HCT116 (cell line): ENCODE measurements around the gene NOTCH2NLA. TPM values are rescaled to one million over a fixed set of nuclear protein-coding genes. Genes with fewer than 3 reads are reported as not detected.
"Not testable (repeated sequence)": the region's sequence is repeated elsewhere in the genome, so short reads cannot be mapped to it uniquely, and the experiment has no call there.

Source experiments
- ATAC-seq: fragments of 200-7000 bp; cut with Tn5 transposase; 2 replicates; pipeline ENCODE4 v1.9.1; 2020; ENCODE audit warnings: mild to moderate bottlenecking, moderate library complexity
- BruUV-seq: library from RNA; stranded (reverse); fragments of 400-500 nt; replicated peaks from 2 replicates; lab custom pipeline; 2021; lab: Mats Ljungman, UMichigan
- CTCF ChIA-PET: fragments of 300-600 bp; sonication (Branson Sonifier 250); formaldehyde crosslinking; loops from one replicate; lab custom pipeline; 2021; ENCODE audit warnings: antibody characterized with exemption; lab: Charles Lee
- POLR2A ChIA-PET: fragments of 300-600, 350-600 bp; sonication (Branson Sonifier 250); formaldehyde crosslinking; loops from one replicate; lab custom pipeline; 2021; ENCODE audit warnings: antibody characterized with exemption; lab: Charles Lee
- RAD21 ChIA-PET, 2 experiments: fragments of 300-600 bp; sonication (Branson Sonifier 250); formaldehyde crosslinking; loops; one replicate each; lab custom pipeline; 2023; ENCODE audit warnings: low total read pairs in 2 of 2; ENCODE audit not compliant: uncharacterized antibody in 2 of 2, unreplicated experiment in 2 of 2, low non-redundant PET in 1 of 2; lab: Charles Lee
- DNase-seq: peaks from one replicate; pipeline ENCODE4 v3.0.0-alpha.2; 2010; ENCODE audit warnings: low read depth, low spot score
- H2AFZ ChIP-seq: fragments of 200-600 bp; shearing (Covaris generic), sonication (generic); 2 replicates; pipeline ENCODE4 v1.6.1; 2017; ENCODE audit warnings: low read depth, mixed run types, mixed read lengths, antibody characterized with exemption, low read length; ENCODE audit not compliant: poor library complexity, severe bottlenecking
- H3K27ac ChIP-seq: 2 replicates; pipeline ENCODE4 v1.5.1; 2012; ENCODE audit warnings: low read depth, low read length
- H3K27me3 ChIP-seq: fragments of 200-600 bp; sonication (generic); 2 replicates; pipeline ENCODE4 v1.6.1; 2016; ENCODE audit warnings: mixed run types, low read length, mixed read lengths; ENCODE audit not compliant: insufficient read depth
- H3K36me3 ChIP-seq, 2 experiments: fragments of 200-500 bp in 1 of 2; fragments of 200-600 bp in 1 of 2; sonication (Bioruptor generic) in 1 of 2; sonication (generic) in 1 of 2; 2 replicates each; pipeline versions ENCODE4 v1.5.1 to v1.6.1; 2014 to 2016; ENCODE audit warnings: low read length in 2 of 2, inconsistent platforms in 1 of 2, mixed read lengths in 1 of 2, mixed run types in 1 of 2; ENCODE audit not compliant: insufficient read depth in 2 of 2, control insufficient read depth in 1 of 2
- H3K4me1 ChIP-seq, 2 experiments: fragments of 200-600 bp in 1 of 2; sonication (generic) in 1 of 2; 2 replicates each; pipeline versions ENCODE4 v1.5.1 to v1.6.1; 2012 to 2017; ENCODE audit warnings: low read length in 2 of 2, inconsistent platforms in 1 of 2, mild to moderate bottlenecking in 1 of 2, mixed read lengths in 1 of 2, mixed run types in 1 of 2, moderate library complexity in 1 of 2; ENCODE audit not compliant: insufficient read depth in 2 of 2, control insufficient read depth in 1 of 2
- H3K4me2 ChIP-seq: fragments of 200-600 bp; sonication (generic); 2 replicates; pipeline ENCODE4 v1.6.1; 2017; ENCODE audit warnings: mixed run types, low read length, mixed read lengths
- H3K4me3 ChIP-seq, 2 experiments: fragments of 200-600 bp in 1 of 2; sonication (generic) in 1 of 2; replicated peaks in 1 of 2; 2 replicates each; pipeline ENCODE4 v1.5.1; 2011 to 2016; ENCODE audit warnings: low read length in 2 of 2, control low read depth in 1 of 2, low read depth in 1 of 2, mild to moderate bottlenecking in 1 of 2, mixed read lengths in 1 of 2, mixed run types in 1 of 2
- H3K79me2 ChIP-seq: fragments of 200-600 bp; sonication (generic); 2 replicates; pipeline ENCODE4 v1.6.1; 2017; ENCODE audit warnings: mild to moderate bottlenecking, mixed run types, low read length, moderate library complexity, mixed read lengths; ENCODE audit not compliant: insufficient read depth
- H3K9ac ChIP-seq: fragments of 200-600 bp; sonication (generic); 2 replicates; pipeline ENCODE4 v1.6.1; 2016; ENCODE audit warnings: low read length, mixed read lengths
- H3K9me2 ChIP-seq: fragments of 200-600 bp; sonication (generic), shearing (Covaris generic); 2 replicates; pipeline ENCODE4 v1.6.1; 2017; ENCODE audit warnings: mixed run types, mild to moderate bottlenecking, moderate library complexity; ENCODE audit not compliant: insufficient read depth
- H3K9me3 ChIP-seq, 2 experiments: fragments of 200-500 bp in 1 of 2; fragments of 200-600 bp in 1 of 2; sonication (Bioruptor generic) in 1 of 2; sonication (generic) in 1 of 2; 2 replicates each; pipeline ENCODE4 v1.6.1; 2014 to 2017; ENCODE audit warnings: low read length in 2 of 2, mixed read lengths in 2 of 2, inconsistent platforms in 1 of 2, low read depth in 1 of 2, mild to moderate bottlenecking in 1 of 2, mixed run types in 1 of 2, moderate library complexity in 1 of 2; ENCODE audit not compliant: control insufficient read depth in 1 of 2, insufficient read depth in 1 of 2
- H4K20me1 ChIP-seq: fragments of 200-600 bp; sonication (generic), shearing (Covaris generic); 2 replicates; pipeline ENCODE4 v1.6.1; 2017; ENCODE audit warnings: mixed run types, mild to moderate bottlenecking, moderate library complexity; ENCODE audit not compliant: insufficient read depth
- intact Hi-C: fragments of 100-400 bp; cut with micrococcal nuclease; formaldehyde crosslinking; loops from 2 replicates; pipeline ENCODE4 v1.10.0; 2022
- total RNA-seq: library from RNA; stranded (reverse); gene quantifications from one replicate; pipeline ENCODE4 v1.2.1, GENCODE V29; 2021; ENCODE audit not compliant: unreplicated experiment

NOTCH2NLA gene
- total RNA-seq, 1 experiment from 2014 or later, result 26.3 TPM

GRCh38 chr1:146273194-146273593, 44.4 kb upstream of the NOTCH2NLA start:
- H3K4me2 ChIP-seq, H3K4me3 ChIP-seq, RAD21 ChIA-PET, ATAC-seq, H3K9me2 ChIP-seq, H3K27ac ChIP-seq, H3K36me3 ChIP-seq, H3K9me3 ChIP-seq, H3K27me3 ChIP-seq, H3K79me2 ChIP-seq, H3K4me1 ChIP-seq, intact Hi-C loops, BruUV-seq, CTCF ChIA-PET, H4K20me1 ChIP-seq, POLR2A ChIA-PET, H3K9ac ChIP-seq, H2AFZ ChIP-seq, DNase-seq: not testable (repeated sequence)

GRCh38 chr1:146272734-146273133, 43.9 kb upstream of the NOTCH2NLA start:
- H4K20me1 ChIP-seq, POLR2A ChIA-PET, H3K4me1 ChIP-seq, H3K79me2 ChIP-seq, H2AFZ ChIP-seq, CTCF ChIA-PET, intact Hi-C loops, H3K4me3 ChIP-seq, H3K9me3 ChIP-seq, H3K9me2 ChIP-seq, RAD21 ChIA-PET, DNase-seq, H3K27me3 ChIP-seq, BruUV-seq, H3K4me2 ChIP-seq, H3K27ac ChIP-seq, H3K36me3 ChIP-seq, H3K9ac ChIP-seq: not testable (repeated sequence)
- ATAC-seq, result peak; percentile 52

DNA sequence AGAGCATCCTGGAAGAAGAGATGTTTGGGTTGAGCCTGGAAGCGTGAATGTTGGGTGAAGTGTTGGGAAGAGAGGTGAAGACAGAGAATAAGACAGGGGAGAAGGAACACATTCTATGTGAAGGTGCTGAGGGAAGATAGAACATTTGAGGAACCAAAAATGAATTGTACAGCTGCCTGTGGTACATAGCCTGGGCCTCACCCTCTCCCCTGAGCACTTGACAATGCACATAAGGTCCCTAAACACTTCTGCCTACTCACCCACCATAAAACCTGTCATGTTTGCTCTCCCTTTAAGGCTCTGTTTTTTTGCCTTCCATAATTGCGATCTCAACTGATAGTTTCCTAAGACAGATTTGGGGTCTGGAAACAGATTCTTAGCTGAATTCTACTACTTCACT, 43.2 kb upstream of the NOTCH2NLA start:
- H3K27me3 ChIP-seq, H3K9me3 ChIP-seq, H3K4me2 ChIP-seq, H3K9ac ChIP-seq, DNase-seq, H3K36me3 ChIP-seq, H3K79me2 ChIP-seq, H3K4me3 ChIP-seq, CTCF ChIA-PET, BruUV-seq, RAD21 ChIA-PET, H3K4me1 ChIP-seq, H4K20me1 ChIP-seq, H2AFZ ChIP-seq, ATAC-seq, POLR2A ChIA-PET, intact Hi-C loops, H3K27ac ChIP-seq, H3K9me2 ChIP-seq: not testable (repeated sequence)

DNA sequence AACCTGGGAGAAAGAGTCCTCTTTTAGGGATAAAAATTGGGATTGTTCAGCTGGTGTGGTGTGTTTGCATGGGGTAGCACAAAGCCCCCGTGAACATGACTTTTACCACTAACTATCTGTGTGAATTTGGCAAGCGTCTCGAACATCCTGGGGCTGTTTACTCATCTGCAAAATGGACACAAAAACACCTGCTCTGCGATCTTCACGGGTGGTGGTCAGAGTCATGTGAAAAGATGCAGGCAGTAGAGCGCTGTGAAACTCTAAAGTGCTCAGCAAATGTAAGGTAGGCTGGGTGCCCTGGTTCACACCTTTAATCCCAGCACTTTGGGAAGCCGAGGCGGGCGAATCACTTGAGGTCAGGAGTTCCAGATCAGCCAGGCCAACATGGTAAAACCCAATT, 41.3 kb upstream of the NOTCH2NLA start:
- DNase-seq, H3K79me2 ChIP-seq, H3K4me2 ChIP-seq, H3K4me1 ChIP-seq, CTCF ChIA-PET, intact Hi-C loops, H3K27me3 ChIP-seq, H3K36me3 ChIP-seq, POLR2A ChIA-PET, H3K9me2 ChIP-seq, BruUV-seq, H3K4me3 ChIP-seq, H3K9ac ChIP-seq, ATAC-seq, H2AFZ ChIP-seq, H4K20me1 ChIP-seq, H3K9me3 ChIP-seq, H3K27ac ChIP-seq, RAD21 ChIA-PET: not testable (repeated sequence)
